MV-4-11 (cell line): Measurements from ENCODE around the gene CSNK2A2.
A peak's percentile ranks its signal among the peaks of the same experiment; 100 is the strongest.

ENCODE experiments used
- DNase-seq: peaks from one replicate; lab custom pipeline; 2025; lab: John Stamatoyannopoulos, UW

The CSNK2A2 gene

GRCh38 chr16:58110571-58111301, 87.2 kb downstream of the CSNK2A2 start:
- no peak for DNase-seq

- DNase-seq: no peak
Observed at GRCh38 chr16:58109881-58110280, 88.0 kb downstream of the CSNK2A2 start.

GRCh38 chr16:58109330-58109729, 88.6 kb downstream of the CSNK2A2 start:
- DNase-seq: peak; percentile 81
